Measurements from ENCODE around the gene HAUS7. TPM values are rescaled to one million over a fixed set of nuclear protein-coding genes. Genes with fewer than 3 reads are reported as not detected.

HAUS7 gene
- total RNA-seq, 2 donors from 2014 or later, result 18.1 to 35.7 TPM

DNA sequence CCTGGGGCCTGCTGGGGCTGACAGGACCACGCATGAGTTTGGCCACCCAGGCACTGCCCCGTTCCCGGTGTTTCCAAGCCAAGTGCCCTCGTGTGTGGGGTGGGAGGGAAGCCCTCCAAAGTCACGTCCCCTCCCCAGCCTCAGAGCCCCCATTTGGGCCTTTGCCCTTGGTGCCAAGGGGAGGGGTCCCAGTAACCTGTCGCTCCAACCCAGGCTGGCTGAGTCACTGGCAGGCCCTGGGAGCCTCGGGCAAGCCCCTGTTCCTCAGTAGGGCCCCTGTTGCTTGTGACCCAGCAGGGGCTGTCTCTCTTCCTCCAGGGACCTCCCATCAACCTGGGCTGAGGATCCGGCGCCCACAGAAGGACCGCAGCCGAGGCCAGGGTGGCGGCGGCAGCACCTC lies 10.7 kb upstream of the HAUS7 start:
- WGBS, result 100% methylated on average over 5 of the region's 13 CpGs

DNA sequence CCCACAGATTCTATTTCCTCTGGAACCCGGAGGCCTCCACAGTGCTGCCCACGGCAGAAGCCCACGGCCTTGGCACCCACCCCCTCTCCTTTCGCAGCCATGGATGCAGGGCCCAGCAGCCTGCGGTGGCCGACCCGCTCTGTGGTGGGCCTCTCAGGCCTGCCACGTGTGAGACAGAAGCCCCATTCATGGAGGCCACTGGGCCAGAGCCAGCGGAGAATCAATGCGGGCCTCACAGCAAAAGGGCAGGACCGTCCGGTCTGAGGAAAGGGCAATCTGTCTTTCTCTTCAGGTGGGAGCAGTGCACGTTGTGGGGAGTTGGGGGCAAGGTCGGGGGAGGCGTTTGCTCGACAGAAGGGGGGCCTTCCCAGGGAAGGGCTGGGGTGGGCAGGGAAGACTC lies 8.4 kb upstream of the HAUS7 start:
- intact Hi-C loops (cut with DNase I), result no loop called here
- no peaks in the 10 kb centered on the region for H3K4me1 ChIP-seq (replicated peaks)
- no peak overlapping the region for H3K4me3 ChIP-seq
- no peaks in the 10 kb centered on the region for H3K36me3 ChIP-seq
- H3K27ac ChIP-seq, result no peak overlapping the region
- H3K27me3 ChIP-seq (replicated peaks; ENCODE audit: insufficient read depth), result no peaks in the 10 kb centered on the region
- no peak for TF ChIP-seq CTCF (IDR thresholded peaks at IDR 0.05)
- no peak for TF ChIP-seq POLR2A (IDR thresholded peaks at IDR 0.05)
- no peak for TF ChIP-seq POLR2AphosphoS5 (IDR thresholded peaks at IDR 0.05)
- no peaks in the 10 kb centered on the region for H3K9me3 ChIP-seq
- no peak for DNase-seq (ENCODE audit: low spot score)
- WGBS, result 87% methylated on average over 16 of the region's 16 CpGs

More for the DNA sequence above, 10.7 kb upstream of the HAUS7 start:
- TF ChIP-seq CTCF (IDR thresholded peaks at IDR 0.05), result no peak
- Histone ChIP-seq H3K36me3 (no peaks in the 10 kb centered on the region), H3K27ac (no peak overlapping the region), H3K27me3 (replicated peaks; ENCODE audit: insufficient read depth) (no peaks in the 10 kb centered on the region), H3K4me1 (replicated peaks) (no peaks in the 10 kb centered on the region), H3K9me3 (no peaks in the 10 kb centered on the region), H3K4me3 (no peak overlapping the region)
- DNase-seq (ENCODE audit: low spot score), result no peak
- intact Hi-C loops (cut with DNase I), result no loop called here

- TF ChIP-seq POLR2A (IDR thresholded peaks at IDR 0.05) (no peak), POLR2AphosphoS5 (IDR thresholded peaks at IDR 0.05) (no peak), CTCF (IDR thresholded peaks at IDR 0.05) (no peak)
- Histone ChIP-seq H3K4me3 (no peak overlapping the region), H3K4me1 (replicated peaks) (no peaks in the 10 kb centered on the region), H3K9me3 (no peaks in the 10 kb centered on the region), H3K27ac (no peak overlapping the region), H3K36me3 (no peaks in the 10 kb centered on the region), H3K27me3 (replicated peaks; ENCODE audit: insufficient read depth) (no peaks in the 10 kb centered on the region)
- intact Hi-C loops (cut with DNase I), result no loop called here
- no peak for DNase-seq (ENCODE audit: low spot score)
- WGBS, result 89% methylated on average over 7 of the region's 9 CpGs
These were observed 7.5 kb upstream of the HAUS7 start for GRCh38 chrX:153477901-153478300.

GRCh38 chrX:153477364-153477857 lies 7.0 kb upstream of the HAUS7 start:
- intact Hi-C loops (cut with DNase I), result no loop called here
- no peak for TF ChIP-seq POLR2A (IDR thresholded peaks at IDR 0.05)
- TF ChIP-seq CTCF (IDR thresholded peaks at IDR 0.05), result no peak
- TF ChIP-seq POLR2AphosphoS5 (IDR thresholded peaks at IDR 0.05), result no peak
- WGBS, result 60% methylated on average over 9 of the region's 11 CpGs
- no peaks in the 10 kb centered on the region for H3K27me3 ChIP-seq (replicated peaks; ENCODE audit: insufficient read depth)
- H3K4me3 ChIP-seq, result no peak overlapping the region
- no peaks in the 10 kb centered on the region for H3K9me3 ChIP-seq
- no peak for DNase-seq (ENCODE audit: low spot score)
- no peaks in the 10 kb centered on the region for H3K4me1 ChIP-seq (replicated peaks)
- no peak overlapping the region for H3K27ac ChIP-seq
- no peaks in the 10 kb centered on the region for H3K36me3 ChIP-seq

DNA sequence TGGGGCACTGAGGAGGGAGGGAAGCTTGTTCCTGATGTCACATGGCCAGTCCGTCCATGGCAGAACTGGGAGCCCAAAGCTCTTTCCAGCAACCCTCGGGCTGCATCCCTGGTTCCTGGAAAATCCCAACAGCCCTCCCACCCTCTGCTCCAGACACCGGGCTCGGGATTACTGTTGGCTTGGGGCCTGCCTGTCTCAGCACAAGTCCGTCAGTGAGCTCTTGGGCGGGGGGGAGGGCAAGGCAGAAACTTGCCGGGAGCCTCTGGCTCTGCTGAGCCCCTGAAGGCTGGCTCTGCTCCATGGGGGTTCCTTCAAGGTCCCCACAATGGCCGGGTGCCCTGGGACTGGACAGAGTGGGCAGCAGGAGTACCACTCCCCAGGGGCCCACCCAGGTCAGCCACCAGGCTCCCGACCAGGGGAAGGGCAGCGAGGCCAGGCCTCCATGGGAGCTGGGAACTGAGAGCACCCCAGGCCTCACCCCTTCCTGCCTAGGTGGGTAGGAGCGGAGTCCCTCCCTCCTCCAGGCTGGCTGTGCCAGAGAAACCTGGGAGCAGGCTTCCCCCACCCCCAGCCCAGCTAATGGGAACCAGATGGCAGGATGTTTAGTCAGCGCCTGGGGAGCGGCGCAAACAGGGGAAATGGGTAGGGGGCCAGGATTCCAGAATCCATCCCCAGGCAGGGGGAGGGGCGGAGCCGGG lies 6.4 kb upstream of the HAUS7 start:
- Histone ChIP-seq H3K4me1 (replicated peaks) (no peaks in the 10 kb centered on the region), H3K27me3 (replicated peaks; ENCODE audit: insufficient read depth) (no peaks in the 10 kb centered on the region), H3K4me3 (no peak overlapping the region), H3K36me3 (no peaks in the 10 kb centered on the region), H3K27ac (no peak overlapping the region), H3K9me3 (no peaks in the 10 kb centered on the region)
- no peak for TF ChIP-seq CTCF (IDR thresholded peaks at IDR 0.05)
- no peak for TF ChIP-seq POLR2A (IDR thresholded peaks at IDR 0.05)
- no peak for TF ChIP-seq POLR2AphosphoS5 (IDR thresholded peaks at IDR 0.05)
- 77% methylated on average over 6 of the region's 16 CpGs for WGBS
- DNase-seq (ENCODE audit: low spot score), result no peak
- intact Hi-C loops (cut with DNase I), result no loop called here
